Caco-2 (cell line): ENCODE results near the gene GRID1. TPM values are rescaled to one million over a fixed set of nuclear protein-coding genes. Genes with fewer than 3 reads are reported as not detected.

Experiments
- BruUV-seq: library from RNA; stranded (reverse); fragments of 400-500 nt; replicated peaks from 2 replicates; lab custom pipeline; 2021; lab: Mats Ljungman, UMichigan
- CTCF ChIA-PET: fragments of 300-600 bp; sonication (Branson Sonifier 250); formaldehyde crosslinking; loops from one replicate; lab custom pipeline; 2022; ENCODE audit warnings: antibody characterized with exemption; lab: Charles Lee
- POLR2A ChIA-PET: fragments of 300-600 bp; sonication (Branson Sonifier 250); formaldehyde crosslinking; loops from one replicate; lab custom pipeline; 2022; ENCODE audit warnings: antibody characterized with exemption; lab: Charles Lee
- DNase-seq, 2 experiments: peaks; one replicate each; pipeline versions ENCODE4 v3.0.0 to v3.0.0-alpha.2; 2020 to 2022
- H3K27me3 ChIP-seq: replicated peaks from 2 replicates; pipeline ENCODE4 v1.6.0; 2011; ENCODE audit warnings: low read length; ENCODE audit not compliant: control insufficient read depth, insufficient read depth
- H3K36me3 ChIP-seq: 2 replicates; pipeline ENCODE4 v1.5.1; 2011; ENCODE audit warnings: low read length; ENCODE audit not compliant: control insufficient read depth, insufficient read depth
- H3K4me1 ChIP-seq: fragments of 250-450 bp; sonication (Bioruptor Pico); 2 replicates; pipeline ENCODE4 v1.5.1; 2020; ENCODE audit warnings: mild to moderate bottlenecking
- H3K4me3 ChIP-seq: 2 replicates; pipeline ENCODE4 v1.5.1; 2011; ENCODE audit warnings: low read depth, mild to moderate bottlenecking, control low read depth, low read length
- H3K9me3 ChIP-seq: fragments of 250-450 bp; sonication (Bioruptor Pico); 2 replicates; pipeline ENCODE4 v1.5.1; 2020; ENCODE audit warnings: mild to moderate bottlenecking, moderate library complexity
- H3K27ac Mint-ChIP-seq: one replicate; pipeline ENCODE4 v1.8.0; 2022; ENCODE audit warnings: mixed read lengths; ENCODE audit not compliant: unreplicated experiment
- H3K27me3 Mint-ChIP-seq: one replicate; pipeline ENCODE4 v1.8.0; 2022; ENCODE audit warnings: mixed read lengths; ENCODE audit not compliant: insufficient read depth, unreplicated experiment
- H3K36me3 Mint-ChIP-seq: one replicate; pipeline ENCODE4 v1.8.0; 2022; ENCODE audit warnings: mild to moderate bottlenecking, mixed read lengths; ENCODE audit not compliant: insufficient read depth, unreplicated experiment
- H3K4me1 Mint-ChIP-seq: one replicate; pipeline ENCODE4 v1.8.0; 2022; ENCODE audit warnings: low read depth, mixed read lengths; ENCODE audit not compliant: unreplicated experiment
- H3K4me3 Mint-ChIP-seq: one replicate; pipeline ENCODE4 v1.8.0; 2022; ENCODE audit warnings: mild to moderate bottlenecking, moderate library complexity, mixed read lengths; ENCODE audit not compliant: unreplicated experiment
- H3K9me3 Mint-ChIP-seq: one replicate; pipeline ENCODE4 v1.8.0; 2022; ENCODE audit warnings: mixed read lengths; ENCODE audit not compliant: unreplicated experiment
- CTCF ChIP-seq, 2 experiments: fragments of 200-600 bp in 1 of 2; IDR thresholded peaks; 1 replicate in 1 of 2; 2 replicates in 1 of 2; pipeline versions ENCODE4 v1.5.1 to v1.8.0; 2011 to 2022; ENCODE audit warnings: antibody characterized with exemption in 1 of 2, control low read depth in 1 of 2, inconsistent platforms in 1 of 2, low read depth in 1 of 2, low read length in 1 of 2, mild to moderate bottlenecking in 1 of 2, moderate library complexity in 1 of 2; ENCODE audit not compliant: insufficient read depth in 1 of 2, severe bottlenecking in 1 of 2, unreplicated experiment in 1 of 2
- intact Hi-C: fragments of 100-400 bp; cut with micrococcal nuclease; formaldehyde crosslinking; loops from one replicate; pipeline ENCODE4 v1.10.0; 2022; ENCODE audit not compliant: unreplicated experiment
- total RNA-seq: library from RNA; stranded (reverse); gene quantifications from 2 replicates; pipeline ENCODE4 v1.2.3, GENCODE V29; 2022

The GRID1 gene
- total RNA-seq, 1 experiment from 2014 or later: 8.0 TPM

GRCh38 chr10:86222336-86222650 is 144.3 kb downstream of the GRID1 start:
- H3K4me1 Mint-ChIP-seq: no peaks in the 10 kb centered on the region
- no peak overlapping the region for H3K4me3 Mint-ChIP-seq
- Histone ChIP-seq H3K4me1 (no peaks in the 10 kb centered on the region), H3K27me3 (no peaks in the 10 kb centered on the region), H3K4me3 (no peak overlapping the region), H3K36me3 (no peaks in the 10 kb centered on the region), H3K9me3 (no peaks in the 10 kb centered on the region)
- POLR2A ChIA-PET: no interaction called here
- CTCF ChIA-PET: no interaction called here
- H3K27me3 Mint-ChIP-seq: peaks cover 6% of the 10 kb centered on the region
- no peaks in the 10 kb centered on the region for H3K9me3 Mint-ChIP-seq
- intact Hi-C loops: no loop called here
- TF ChIP-seq CTCF (IDR thresholded peaks at IDR 0.05; ENCODE audit: insufficient read depth in 1 of 2, low read depth in 1 of 2, low read length in 1 of 2, severe bottlenecking in 1 of 2, unreplicated experiment in 1 of 2): no peak
- H3K27ac Mint-ChIP-seq: no peak overlapping the region
- BruUV-seq: no TSS peak
- no peak for DNase-seq
- no peaks in the 10 kb centered on the region for H3K36me3 Mint-ChIP-seq

GRCh38 chr10:86221442-86222335 is 144.9 kb downstream of the GRID1 start:
- no TSS peak for BruUV-seq
- CTCF ChIA-PET: no interaction called here

GRCh38 chr10:86220626-86221025 is 146.0 kb downstream of the GRID1 start:
- Histone ChIP-seq H3K27me3 (no peaks in the 10 kb centered on the region), H3K36me3 (no peaks in the 10 kb centered on the region), H3K9me3 (no peaks in the 10 kb centered on the region), H3K4me1 (no peaks in the 10 kb centered on the region), H3K4me3 (no peak overlapping the region)
- no peaks in the 10 kb centered on the region for H3K36me3 Mint-ChIP-seq
- no peaks in the 10 kb centered on the region for H3K9me3 Mint-ChIP-seq
- peaks cover 10% of the 10 kb centered on the region for H3K27me3 Mint-ChIP-seq
- no peak overlapping the region for H3K4me3 Mint-ChIP-seq
- H3K27ac Mint-ChIP-seq: no peak overlapping the region
- no peak for TF ChIP-seq CTCF (IDR thresholded peaks at IDR 0.05; ENCODE audit: insufficient read depth in 1 of 2, low read depth in 1 of 2, low read length in 1 of 2, severe bottlenecking in 1 of 2, unreplicated experiment in 1 of 2)
- no peak for DNase-seq
- H3K4me1 Mint-ChIP-seq: no peaks in the 10 kb centered on the region
- intact Hi-C loops: no loop called here
- CTCF ChIA-PET: no interaction called here
- POLR2A ChIA-PET: no interaction called here
- BruUV-seq: no TSS peak

More at GRCh38 chr10:86221442-86222335, 144.9 kb downstream of the GRID1 start:
- no peaks in the 10 kb centered on the region for H3K4me1 ChIP-seq
- no peak for DNase-seq
- Mint-ChIP-seq H3K9me3 (no peaks in the 10 kb centered on the region), H3K27me3 (peaks cover 6% of the 10 kb centered on the region), H3K27ac (no peak overlapping the region), H3K4me3 (no peak overlapping the region), H3K4me1 (no peaks in the 10 kb centered on the region), H3K36me3 (no peaks in the 10 kb centered on the region)
- intact Hi-C loops: no loop called here
- no peaks in the 10 kb centered on the region for H3K9me3 ChIP-seq
- no peaks in the 10 kb centered on the region for H3K36me3 ChIP-seq
- no peak overlapping the region for H3K4me3 ChIP-seq
- H3K27me3 ChIP-seq: no peaks in the 10 kb centered on the region
- TF ChIP-seq CTCF (IDR thresholded peaks at IDR 0.05; ENCODE audit: insufficient read depth in 1 of 2, low read depth in 1 of 2, low read length in 1 of 2, severe bottlenecking in 1 of 2, unreplicated experiment in 1 of 2): no peak
- POLR2A ChIA-PET: no interaction called here
